Measurements from ENCODE around the gene SESN3.
"Not testable (repeated sequence)": the region's sequence is repeated elsewhere in the genome, so short reads cannot be mapped to it uniquely, and the experiment has no call there.

The SESN3 gene

DNA sequence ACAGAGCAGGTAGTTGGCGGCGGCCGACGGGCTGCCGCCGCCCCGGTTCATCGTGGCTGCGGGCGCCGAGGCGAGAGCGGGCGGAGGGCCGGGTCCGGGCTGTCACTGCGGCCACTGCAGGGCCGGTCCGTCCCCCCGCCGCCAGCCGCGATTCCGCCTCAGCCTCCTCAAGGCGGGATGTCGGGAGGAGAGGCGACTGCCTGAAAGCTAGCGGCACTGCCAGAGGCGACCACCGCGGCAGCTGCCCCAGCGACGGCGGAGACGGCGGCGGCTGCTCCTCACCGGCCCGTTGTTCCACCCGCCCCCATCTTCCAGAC is 234 bp downstream of the SESN3 start:
- POLR2A ChIA-PET = interaction anchor here (0.7 to 2.4 kb wide), 10 partner anchors 11 to 474 kb away, joined by 3 to 19 read pairs (median 4); partner anchors contain the start of gene SRSF8
- DNase-seq (ENCODE audit: extremely low spot score) = no peak
- CTCF ChIA-PET = interaction anchor here (0.6 to 1.7 kb wide), 3 partner anchors 13 to 475 kb away, joined by 3 to 14 read pairs (median 3); no protein-coding TSS in a partner anchor
- no peak for TF ChIP-seq PKNOX1 (IDR thresholded peaks at IDR 0.05)
- TF ChIP-seq ARNT (IDR thresholded peaks at IDR 0.05) = no peak
- TF ChIP-seq BHLHE40 (IDR thresholded peaks at IDR 0.05; ENCODE audit: borderline replicate concordance) = no peak

DNA sequence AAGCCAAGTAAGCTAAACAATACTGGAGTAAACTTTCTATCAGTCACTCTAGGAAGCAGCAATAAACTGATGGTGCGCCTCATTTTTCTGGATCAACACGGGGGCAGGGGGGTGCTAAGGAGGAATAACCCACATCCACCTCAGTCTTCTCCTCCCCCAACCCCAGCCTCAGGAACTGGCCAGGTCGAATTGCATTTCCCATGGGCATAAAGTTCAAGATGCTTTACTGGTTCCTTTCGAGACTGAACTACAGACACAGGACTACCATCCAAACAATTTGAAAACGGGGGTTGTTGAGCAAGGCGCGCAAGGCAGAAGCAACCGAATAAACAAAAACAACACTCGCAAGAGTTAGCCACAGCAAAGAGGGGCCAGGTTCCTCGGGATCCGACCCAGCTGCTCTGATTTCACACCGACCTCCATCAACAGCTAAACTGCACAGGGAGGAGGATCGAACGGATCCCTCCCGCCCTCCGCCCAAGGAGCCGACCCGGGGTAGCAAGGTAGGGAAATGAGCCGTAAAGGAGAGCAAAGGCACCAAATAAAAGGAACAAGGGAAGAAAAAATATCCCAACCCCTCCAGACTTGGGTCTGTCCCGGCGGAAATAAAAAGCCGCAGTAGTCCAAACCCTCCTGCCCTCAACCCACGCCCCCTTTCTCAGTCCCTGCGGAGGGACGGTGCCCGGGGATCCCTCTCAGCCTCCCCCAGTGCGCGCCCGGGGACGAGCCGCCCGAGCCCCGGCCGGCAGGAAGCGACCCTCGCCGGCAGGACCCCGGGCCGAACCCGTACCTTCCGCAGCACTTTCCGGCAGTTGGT is 801 bp downstream of the SESN3 start:
- peak; percentile 39 for DNase-seq (ENCODE audit: extremely low spot score)
- TF ChIP-seq TARDBP (IDR thresholded peaks at IDR 0.05) (no peak), L3MBTL2 (conservative IDR thresholded peaks at IDR 0.05) (no peak), FOXK2 (IDR thresholded peaks at IDR 0.05) (no peak), CTBP1 (IDR thresholded peaks at IDR 0.05; ENCODE audit: borderline replicate concordance) (no peak), ARNT (IDR thresholded peaks at IDR 0.05) (no peak), FOXA1 (IDR thresholded peaks at IDR 0.05) (no peak), FOXM1 (IDR thresholded peaks at IDR 0.05; ENCODE audit: borderline replicate concordance) (no peak)
- CTCF ChIA-PET = interaction anchor here (1.1 to 1.7 kb wide), 4 partner anchors 72 to 475 kb away, joined by 3 to 14 read pairs (median 4); no protein-coding TSS in a partner anchor
- POLR2A ChIA-PET = interaction anchor here (0.6 to 2.0 kb wide), 3 partner anchors 12 to 67 kb away, joined by 3 to 5 read pairs (median 3); no protein-coding TSS in a partner anchor

- DNase-seq (ENCODE audit: extremely low spot score) = peak; percentile 23
- ChIA-PET CTCF (interaction anchor here (0.5 to 1.6 kb wide), 3 partner anchors 71 to 476 kb away, joined by 3 to 6 read pairs (median 3); no protein-coding TSS in a partner anchor), POLR2A (interaction anchor here (0.6 kb wide), 1 partner anchor 13 kb away, joined by 3 read pairs; no protein-coding TSS in a partner anchor)
- TF ChIP-seq HDGF (IDR thresholded peaks at IDR 0.05; ENCODE audit: borderline replicate concordance) (no peak), ELF4 (IDR thresholded peaks at IDR 0.05) (no peak), FOXK2 (IDR thresholded peaks at IDR 0.05) (no peak), FOXM1 (IDR thresholded peaks at IDR 0.05; ENCODE audit: borderline replicate concordance) (no peak), LEF1 (IDR thresholded peaks at IDR 0.05; ENCODE audit: borderline replicate concordance) (no peak), ARNT (IDR thresholded peaks at IDR 0.05) (0 out of 2 replicates have a peak, but pooled peaks have one; percentile 33), SUZ12 (IDR thresholded peaks at IDR 0.05) (no peak), PKNOX1 (IDR thresholded peaks at IDR 0.05) (peak; percentile 96), NFRKB (IDR thresholded peaks at IDR 0.05) (no peak), BHLHE40 (IDR thresholded peaks at IDR 0.05; ENCODE audit: borderline replicate concordance) (no peak), FOXA1 (IDR thresholded peaks at IDR 0.05) (no peak), ZNF384 (IDR thresholded peaks at IDR 0.05) (peak; percentile 95), CTBP1 (IDR thresholded peaks at IDR 0.05; ENCODE audit: borderline replicate concordance) (peak; percentile 16; the same call in 1 of the 2 replicates), SP1 (IDR thresholded peaks at IDR 0.05) (no peak), L3MBTL2 (conservative IDR thresholded peaks at IDR 0.05) (no peak), TARDBP (IDR thresholded peaks at IDR 0.05) (no peak)
Measured at GRCh38 chr11:95229199-95229992, 1.6 kb downstream of the SESN3 start.

DNA sequence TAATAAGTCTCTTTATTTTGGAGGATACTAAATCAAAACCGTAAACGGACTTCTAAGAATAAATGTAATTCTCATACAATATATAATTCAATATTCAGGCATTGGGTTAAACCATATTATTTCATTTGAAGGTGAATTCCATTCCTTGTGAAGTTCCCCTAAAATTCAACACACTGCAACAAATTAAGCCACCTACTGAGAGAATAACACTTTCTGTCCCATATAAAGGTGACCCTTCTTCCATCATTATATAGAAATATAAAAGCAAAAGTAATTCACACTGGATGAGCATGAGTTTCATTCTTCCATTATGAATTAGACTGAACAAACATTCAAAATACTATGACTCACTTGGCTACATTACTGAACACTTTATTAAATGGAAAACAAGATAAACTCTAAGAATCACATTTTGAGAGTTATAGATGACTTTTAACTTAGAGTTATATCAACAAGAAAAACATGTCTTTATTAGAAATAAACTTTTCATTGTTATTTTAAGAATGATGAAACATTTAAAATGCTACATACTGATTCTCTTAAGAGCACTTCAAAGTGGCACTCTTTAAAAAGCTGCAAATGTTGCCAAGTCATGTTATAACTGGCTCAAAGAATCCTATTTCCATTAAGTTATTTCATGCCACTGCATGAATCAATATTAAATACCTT is 2.8 kb downstream of the SESN3 start:
- ChIA-PET CTCF (interaction anchor here (0.5 kb wide), 1 partner anchor 267 kb away, joined by 3 read pairs; no protein-coding TSS in a partner anchor), POLR2A (no interaction called here)
- no peak for DNase-seq (ENCODE audit: extremely low spot score)

GRCh38 chr11:95227060-95227459 is 3.9 kb downstream of the SESN3 start:
- POLR2A ChIA-PET; DNase-seq (ENCODE audit: extremely low spot score); CTCF ChIA-PET: not testable (repeated sequence)

More for the DNA sequence above, 2.8 kb downstream of the SESN3 start:
- TF ChIP-seq TARDBP (IDR thresholded peaks at IDR 0.05) (no peak), PKNOX1 (IDR thresholded peaks at IDR 0.05) (no peak), CTBP1 (IDR thresholded peaks at IDR 0.05; ENCODE audit: borderline replicate concordance) (no peak)

- TF ChIP-seq NFRKB (IDR thresholded peaks at IDR 0.05) (no peak), BHLHE40 (IDR thresholded peaks at IDR 0.05; ENCODE audit: borderline replicate concordance) (no peak), FOXK2 (IDR thresholded peaks at IDR 0.05) (no peak), ELF4 (IDR thresholded peaks at IDR 0.05) (no peak), FOXA1 (IDR thresholded peaks at IDR 0.05) (no peak), ARNT (IDR thresholded peaks at IDR 0.05) (no peak), FOXM1 (IDR thresholded peaks at IDR 0.05; ENCODE audit: borderline replicate concordance) (no peak), ZNF384 (IDR thresholded peaks at IDR 0.05) (no peak), TARDBP (IDR thresholded peaks at IDR 0.05) (no peak), SUZ12 (IDR thresholded peaks at IDR 0.05) (no peak), LEF1 (IDR thresholded peaks at IDR 0.05; ENCODE audit: borderline replicate concordance) (no peak), HDGF (IDR thresholded peaks at IDR 0.05; ENCODE audit: borderline replicate concordance) (no peak), L3MBTL2 (conservative IDR thresholded peaks at IDR 0.05) (no peak), PKNOX1 (IDR thresholded peaks at IDR 0.05) (no peak), SP1 (IDR thresholded peaks at IDR 0.05) (no peak)
- POLR2A ChIA-PET = interaction anchor here (1.1 kb wide), 1 partner anchor 8 kb away, joined by 6 read pairs; the partner anchor contains the start of gene SESN3
- CTCF ChIA-PET = no interaction called here
- DNase-seq (ENCODE audit: extremely low spot score) = no peak
Measured at GRCh38 chr11:95222817-95223216, 8.2 kb downstream of the SESN3 start.

Data from HEK293T (cell line).